CD4-positive, alpha-beta T cell treated with Interleukin-17A for 1 hour (primary cell): ENCODE measurements around the gene TRERF1.
A peak's percentile ranks its signal among the peaks of the same experiment; 100 is the strongest.
"Not testable (repeated sequence)": the region's sequence is repeated elsewhere in the genome, so short reads cannot be mapped to it uniquely, and the experiment has no call there.

Experiments used
- DNase-seq: peaks from one replicate; pipeline ENCODE4 v3.0.0-alpha.2; 2020

TRERF1 gene

GRCh38 chr6:42448927-42449659 lies 2.6 kb downstream of the TRERF1 start:
- no peak for DNase-seq

DNA sequence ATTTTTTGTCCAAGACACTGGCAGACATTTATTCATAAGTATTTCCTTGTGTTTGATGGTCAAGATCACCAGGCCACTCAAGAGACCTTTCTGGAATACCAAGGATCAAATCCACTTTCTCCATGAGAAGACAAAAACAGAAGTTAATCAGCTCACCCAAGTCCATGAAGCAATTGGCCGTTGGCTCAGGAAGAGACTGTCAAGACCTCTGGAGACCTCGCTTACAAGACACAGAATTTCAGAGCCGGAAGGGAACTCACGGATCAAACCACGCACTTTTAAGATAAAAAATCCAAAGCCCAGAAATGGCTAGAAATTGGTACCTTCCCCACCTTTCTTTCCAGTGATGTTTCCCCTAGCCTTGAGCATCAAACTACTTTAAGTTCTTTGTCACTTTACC lies 3.3 kb downstream of the TRERF1 start:
- DNase-seq: no peak

DNA sequence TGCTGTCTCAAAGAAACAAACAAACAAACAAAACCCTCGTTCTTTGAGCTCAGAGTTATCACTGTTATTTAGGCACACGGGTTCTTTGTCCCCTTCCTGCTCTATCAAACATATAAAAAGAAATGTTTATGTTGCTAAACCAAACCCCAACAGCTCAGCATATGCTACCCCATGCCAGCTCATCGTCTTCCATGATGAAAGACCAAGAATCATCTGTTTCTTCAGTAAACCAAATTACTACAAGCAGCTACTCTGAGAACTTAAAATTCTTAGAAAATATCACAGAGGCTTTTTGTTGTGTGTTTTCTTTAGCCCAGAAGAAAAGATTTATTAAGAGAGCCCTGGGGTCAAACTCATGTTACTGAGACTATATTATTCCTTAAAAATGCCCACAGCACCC lies 4.7 kb downstream of the TRERF1 start:
- no peak for DNase-seq

DNA sequence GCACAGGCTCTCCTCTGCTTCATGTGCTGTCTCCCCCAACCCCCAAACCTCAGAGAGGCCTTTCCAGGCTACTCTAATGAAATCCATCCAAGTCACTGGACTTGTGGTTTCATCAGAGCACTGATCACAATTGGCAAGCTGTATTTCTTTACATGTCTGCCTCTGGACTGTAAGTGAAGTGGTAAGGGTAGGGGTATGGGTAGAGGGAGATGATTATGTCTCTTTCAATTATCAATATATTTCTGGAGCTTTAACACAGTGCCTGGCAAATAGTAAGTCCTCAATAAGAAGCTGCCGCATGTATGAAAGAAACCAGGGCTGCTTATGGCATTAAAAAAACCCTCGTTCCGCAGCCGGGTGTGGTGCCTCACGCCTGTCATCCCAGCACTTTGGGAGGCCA lies 5.4 kb downstream of the TRERF1 start:
- no peak for DNase-seq

GRCh38 chr6:42445955-42446354 lies 5.8 kb downstream of the TRERF1 start:
- not testable (repeated sequence) for DNase-seq

- DNase-seq: no peak
Observed at GRCh38 chr6:42443312-42444060, 8.2 kb downstream of the TRERF1 start.

- DNase-seq: no peak
Observed at GRCh38 chr6:42441697-42442081, 10.0 kb downstream of the TRERF1 start.

DNA sequence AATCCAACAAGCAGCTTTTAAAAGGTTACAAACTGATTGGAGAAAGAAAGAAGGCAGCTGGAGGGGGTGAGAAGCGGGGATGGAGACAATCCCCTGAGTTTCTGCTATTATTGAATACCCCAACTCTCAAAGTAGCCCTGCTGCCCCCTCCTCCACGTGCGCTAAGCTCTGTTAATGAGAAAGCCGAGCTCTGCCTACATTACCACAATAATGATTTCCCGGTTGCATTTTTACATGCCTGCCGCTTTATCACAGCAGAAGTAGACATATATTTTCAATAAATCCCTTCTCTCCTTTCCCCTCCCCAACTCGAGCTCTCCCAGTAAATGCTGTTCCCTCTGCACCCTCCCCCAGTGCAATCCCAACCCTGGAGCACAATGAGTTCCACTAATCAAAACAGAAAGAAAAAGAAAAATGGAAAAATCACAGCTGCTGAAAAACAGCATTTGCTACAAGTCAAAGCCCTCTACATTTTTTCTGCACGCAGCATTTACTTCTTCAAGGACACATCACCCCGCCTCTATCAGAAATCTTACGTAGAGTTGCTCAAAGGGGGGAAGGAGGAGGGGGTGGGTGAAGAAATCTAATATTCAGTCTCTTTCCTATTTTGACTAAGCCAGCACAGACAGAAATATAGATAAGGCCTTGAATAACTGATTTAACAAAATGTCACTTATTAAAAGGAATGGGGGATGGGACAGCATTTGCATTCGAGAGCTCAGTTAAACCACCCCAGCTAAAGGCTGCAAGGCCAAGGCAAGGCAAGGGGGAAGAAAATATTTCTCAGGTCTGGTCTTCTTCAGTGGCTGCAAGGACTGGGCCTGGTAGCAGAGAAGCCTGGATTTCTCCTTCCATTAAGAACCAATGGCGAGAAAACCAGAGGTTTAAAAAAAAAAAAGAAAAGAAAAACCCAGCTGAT lies 10.7 kb downstream of the TRERF1 start:
- DNase-seq: no peak

DNA sequence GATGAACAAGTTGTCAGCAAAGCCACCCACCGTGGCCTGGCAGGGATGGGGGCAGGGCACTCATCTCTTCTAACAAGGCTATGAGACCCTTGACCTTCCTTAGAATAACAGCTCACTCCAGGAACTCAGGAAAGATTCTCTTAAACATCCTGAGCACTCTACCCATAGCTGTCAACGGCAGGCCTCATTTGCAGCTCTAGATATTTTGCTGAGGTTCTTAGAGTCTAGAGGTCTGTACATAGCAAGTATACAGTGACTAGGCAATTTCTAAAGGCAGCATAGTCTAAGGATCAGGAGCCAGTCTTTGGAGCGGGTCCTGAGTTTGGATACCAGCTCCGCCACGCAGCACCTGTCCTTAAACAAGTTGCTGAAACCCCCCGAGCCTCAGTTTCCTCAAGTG lies 11.7 kb downstream of the TRERF1 start:
- DNase-seq: no peak

GRCh38 chr6:42436825-42437224 lies 14.9 kb downstream of the TRERF1 start:
- DNase-seq: no peak

GRCh38 chr6:42434237-42434636 lies 17.5 kb downstream of the TRERF1 start:
- DNase-seq: no peak

GRCh38 chr6:42433409-42433808 lies 18.3 kb downstream of the TRERF1 start:
- DNase-seq: no peak

DNA sequence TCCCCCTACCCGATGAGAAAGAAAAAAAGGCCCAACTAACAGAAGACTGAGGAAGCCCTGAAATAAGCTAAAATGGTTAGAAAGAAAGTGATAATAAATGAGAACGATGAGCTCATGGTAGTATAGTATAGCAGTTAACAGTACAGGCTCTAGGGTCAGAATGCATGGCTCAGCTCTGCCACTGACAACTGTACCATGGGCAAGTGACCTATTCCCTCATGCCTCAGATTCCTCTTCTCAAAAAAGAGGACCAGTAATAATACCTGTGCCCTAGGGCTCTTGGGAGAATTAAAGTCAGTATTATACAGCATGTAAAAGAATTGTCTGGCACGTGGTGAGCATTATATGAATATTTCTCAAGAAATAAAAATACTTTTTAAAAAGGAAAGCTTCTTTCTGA lies 19.8 kb downstream of the TRERF1 start:
- no peak for DNase-seq

- no peak for DNase-seq
Observed at GRCh38 chr6:42431356-42431755, 20.4 kb downstream of the TRERF1 start.

DNA sequence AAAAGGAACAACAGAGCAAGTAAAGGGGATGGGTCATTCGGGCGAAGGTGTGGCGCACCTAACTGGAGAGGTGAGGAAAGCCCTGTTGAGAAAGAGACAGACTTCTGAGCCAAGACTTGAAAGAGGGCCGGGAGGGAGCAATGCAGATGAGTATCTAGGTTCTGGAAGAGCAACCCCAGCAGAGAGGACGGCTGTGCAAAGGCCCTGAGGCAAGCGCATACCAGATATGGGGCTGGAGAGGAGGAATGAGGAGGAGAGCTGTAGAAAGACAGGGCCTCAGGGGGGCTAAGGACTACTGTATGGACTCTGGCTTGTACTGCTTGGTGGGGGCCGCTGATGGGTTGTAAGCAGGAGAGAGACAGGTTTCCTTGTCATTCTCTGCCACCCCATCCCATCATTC lies 21.9 kb downstream of the TRERF1 start:
- no peak for DNase-seq

DNA sequence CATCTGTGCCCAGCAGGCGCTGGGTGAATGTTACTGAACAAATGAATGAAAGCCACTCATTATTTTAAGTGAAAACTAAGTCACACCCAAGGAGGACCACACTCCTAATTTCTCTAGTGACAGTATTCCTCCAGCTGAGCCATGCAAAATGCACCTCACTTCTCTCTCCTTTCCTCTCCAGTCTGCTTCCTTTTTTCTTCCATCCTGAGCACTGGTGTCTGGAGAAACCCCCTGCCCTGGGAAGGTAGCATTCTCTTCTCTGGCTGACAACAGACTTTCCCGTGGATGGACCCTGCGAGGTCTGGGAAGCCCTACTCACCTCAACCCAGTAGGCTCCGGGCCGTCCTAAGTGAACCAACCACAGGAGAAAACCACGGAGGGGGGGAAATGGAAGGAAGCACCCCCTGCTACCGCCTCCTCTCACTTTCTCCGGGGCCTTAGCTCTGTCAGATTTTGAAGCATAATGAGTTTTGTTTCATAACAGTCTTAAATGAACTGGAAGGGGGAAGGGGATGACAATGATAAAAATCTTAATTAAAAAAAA lies 22.6 kb downstream of the TRERF1 start:
- no peak for DNase-seq

DNA sequence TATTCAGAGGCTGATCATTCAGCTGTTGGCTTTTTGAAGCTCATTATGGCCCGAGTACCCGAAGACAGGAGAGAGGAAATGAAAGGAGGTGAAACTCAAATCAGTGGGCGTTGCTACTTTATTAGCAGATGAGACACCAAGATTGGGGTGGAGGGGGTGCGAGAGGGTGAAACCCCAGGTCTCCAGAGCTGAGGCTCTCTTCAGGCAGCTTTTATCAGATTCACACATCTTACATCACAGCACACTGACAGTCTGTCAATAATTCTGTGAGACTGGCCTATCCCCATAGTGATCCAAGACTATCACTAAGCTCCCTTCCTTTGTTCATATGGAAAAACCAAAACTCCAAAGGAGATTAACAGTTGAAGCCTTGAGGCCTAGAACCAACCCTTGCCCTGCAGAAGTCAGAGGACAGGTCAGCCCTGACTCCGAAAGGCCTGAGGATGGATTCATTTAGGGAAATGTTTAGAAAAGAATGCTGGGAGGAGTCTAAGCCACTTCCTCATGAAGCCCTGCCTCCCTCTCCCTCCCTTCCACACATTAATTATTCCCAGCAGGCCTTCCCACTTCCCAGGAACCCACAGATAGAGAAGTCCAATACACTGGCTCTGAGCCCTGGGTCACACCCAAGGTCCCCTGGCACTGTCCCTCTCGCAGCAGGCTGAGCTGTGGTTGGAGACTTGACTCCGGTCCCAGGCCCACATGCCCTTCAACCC lies 23.2 kb downstream of the TRERF1 start:
- peak; percentile 70 for DNase-seq

DNA sequence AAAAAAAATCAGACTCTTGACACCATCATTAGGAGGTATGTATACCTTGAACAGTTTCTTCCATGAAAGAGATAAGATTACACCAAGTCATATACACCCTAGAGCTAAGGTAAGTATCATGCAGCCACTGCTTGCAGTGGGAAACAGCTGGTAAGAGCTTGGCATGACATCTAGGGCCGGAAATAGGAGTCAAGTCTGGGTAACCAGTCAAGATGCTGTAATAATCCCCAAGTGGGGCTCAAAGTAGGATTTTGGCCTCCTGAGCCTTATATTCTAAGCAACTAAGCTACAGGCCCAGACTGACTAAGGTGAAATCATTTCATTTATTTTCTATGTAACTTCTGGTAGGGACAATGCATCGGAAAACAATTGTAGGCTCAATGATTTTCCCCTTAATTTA lies 23.9 kb downstream of the TRERF1 start:
- no peak for DNase-seq

DNA sequence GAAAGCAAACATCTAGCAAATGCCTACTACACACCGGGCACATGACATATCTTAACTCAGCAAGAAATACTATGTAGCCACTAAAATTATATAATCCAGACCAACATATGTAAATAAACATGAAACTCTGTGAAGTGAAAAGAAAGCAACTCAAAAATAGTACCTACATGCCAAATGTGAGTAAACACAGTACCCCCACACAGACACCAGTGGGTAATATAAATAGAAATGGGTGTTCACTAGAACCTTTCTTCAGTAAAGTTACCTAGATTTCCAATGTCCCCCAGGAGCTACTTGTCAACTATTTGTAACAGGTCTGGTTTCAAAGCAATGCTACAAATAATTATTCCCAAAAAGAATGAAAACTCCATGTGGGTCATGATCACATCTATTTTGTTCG lies 25.5 kb downstream of the TRERF1 start:
- DNase-seq: no peak

DNA sequence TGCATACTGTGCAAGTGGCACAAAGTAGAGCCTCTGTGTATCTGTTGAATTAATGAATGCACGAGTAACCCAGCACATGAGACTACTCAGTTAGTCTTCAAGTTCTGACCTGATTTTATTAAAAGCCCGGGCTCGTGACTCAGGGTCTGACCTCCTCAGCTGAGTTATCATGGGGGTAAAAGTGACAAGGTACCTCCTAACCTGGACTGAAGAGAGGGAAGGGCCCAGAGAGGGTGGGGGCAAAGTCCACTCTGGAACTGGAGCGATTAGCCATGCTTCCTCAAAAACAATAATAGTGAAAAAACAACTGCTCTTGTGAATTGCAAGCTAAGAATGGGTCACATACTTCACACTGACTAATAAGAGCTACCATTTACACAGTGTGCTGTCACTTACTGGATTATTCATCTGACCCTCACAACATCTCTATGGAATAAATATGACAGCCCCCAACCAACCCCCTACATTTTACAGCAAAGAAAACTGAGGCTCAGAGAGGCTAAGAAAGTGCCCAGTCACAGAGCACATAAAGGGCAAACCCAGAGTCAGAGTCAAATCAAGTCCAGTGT lies 26.7 kb downstream of the TRERF1 start:
- no peak for DNase-seq

DNA sequence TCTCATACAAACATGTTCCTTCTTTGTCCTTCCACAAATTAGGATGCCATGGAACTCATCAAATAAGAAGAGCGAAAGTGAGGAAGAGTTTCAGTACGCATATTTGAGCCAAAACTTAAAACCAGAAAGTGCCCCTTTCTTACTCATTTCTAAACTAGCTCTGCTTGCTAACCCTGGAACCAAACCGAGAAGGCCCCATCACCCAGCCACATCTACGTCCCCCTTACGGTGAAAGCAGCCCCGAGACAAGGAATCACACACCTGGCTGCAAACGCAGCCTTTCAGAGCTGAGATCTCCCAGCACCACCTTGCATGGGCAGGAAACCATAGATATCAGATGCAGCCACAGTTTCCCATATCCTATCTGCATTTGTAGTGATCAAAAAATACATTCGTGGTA lies 28.5 kb downstream of the TRERF1 start:
- DNase-seq: no peak

GRCh38 chr6:42420741-42421140 lies 31.0 kb downstream of the TRERF1 start:
- no peak for DNase-seq
